Measurements from ENCODE around the gene ATP8B1.

ATP8B1 gene

GRCh38 chr18:57629422-57629821, 173.7 kb downstream of the ATP8B1 start:
- H3K4me3 ChIP-seq (ENCODE audit: low read depth, low read length): peak overlapping the region; percentile 77; the same call in 1 of the 2 replicates
- DNase-seq (ENCODE audit: low read depth): no peak
- TF ChIP-seq CTCF (IDR thresholded peaks at IDR 0.05; ENCODE audit: low read depth, low read length, missing control alignments): no peak

- no peak for TF ChIP-seq CTCF (IDR thresholded peaks at IDR 0.05; ENCODE audit: low read depth, low read length, missing control alignments)
- DNase-seq (ENCODE audit: low read depth): no peak
- no peak overlapping the region for H3K4me3 ChIP-seq (ENCODE audit: low read depth, low read length)
Observed at GRCh38 chr18:57627488-57627887, 175.6 kb downstream of the ATP8B1 start.

- no peak overlapping the region for H3K4me3 ChIP-seq (ENCODE audit: low read depth, low read length)
- no peak for TF ChIP-seq CTCF (IDR thresholded peaks at IDR 0.05; ENCODE audit: low read depth, low read length, missing control alignments)
- no peak for DNase-seq (ENCODE audit: low read depth)
Observed at GRCh38 chr18:57624988-57625387, 178.1 kb downstream of the ATP8B1 start.

GRCh38 chr18:57621246-57621604, 181.9 kb downstream of the ATP8B1 start:
- TF ChIP-seq CTCF (IDR thresholded peaks at IDR 0.05; ENCODE audit: low read depth, low read length, missing control alignments): no peak
- no peak for DNase-seq (ENCODE audit: low read depth)
- peak overlapping the region; percentile 94 for H3K4me3 ChIP-seq (ENCODE audit: low read depth, low read length)

GRCh38 chr18:57619876-57620275, 183.2 kb downstream of the ATP8B1 start:
- TF ChIP-seq CTCF (IDR thresholded peaks at IDR 0.05; ENCODE audit: low read depth, low read length, missing control alignments): no peak
- no peak overlapping the region for H3K4me3 ChIP-seq (ENCODE audit: low read depth, low read length)
- no peak for DNase-seq (ENCODE audit: low read depth)

- H3K4me3 ChIP-seq (ENCODE audit: low read depth, low read length): no peak overlapping the region
- no peak for DNase-seq (ENCODE audit: low read depth)
- no peak for TF ChIP-seq CTCF (IDR thresholded peaks at IDR 0.05; ENCODE audit: low read depth, low read length, missing control alignments)
Observed at GRCh38 chr18:57618910-57619309, 184.2 kb downstream of the ATP8B1 start.

GRCh38 chr18:57603871-57604270, 199.2 kb downstream of the ATP8B1 start:
- no peak for DNase-seq (ENCODE audit: low read depth)
- no peak overlapping the region for H3K4me3 ChIP-seq (ENCODE audit: low read depth, low read length)
- TF ChIP-seq CTCF (IDR thresholded peaks at IDR 0.05; ENCODE audit: low read depth, low read length, missing control alignments): no peak

Measured in GM12864 (cell line).